ENCODE measurements around the gene AFF3. TPM values are rescaled to one million over a fixed set of nuclear protein-coding genes. Genes with fewer than 3 reads are reported as not detected.

Gene AFF3
- total RNA-seq, 1 experiment from 2014 or later, result 4.2 TPM

- in situ Hi-C loops (cut with HindIII; ENCODE audit: low pct_unique_long_range_greater_than_20kb, low sequenced_read_pairs), result no loop called here
- DNase-seq (ENCODE audit: low read depth, low spot score), result peak; percentile 27
Observed at GRCh38 chr2:99725820-99726219, 416.6 kb downstream of the AFF3 start.

DNA sequence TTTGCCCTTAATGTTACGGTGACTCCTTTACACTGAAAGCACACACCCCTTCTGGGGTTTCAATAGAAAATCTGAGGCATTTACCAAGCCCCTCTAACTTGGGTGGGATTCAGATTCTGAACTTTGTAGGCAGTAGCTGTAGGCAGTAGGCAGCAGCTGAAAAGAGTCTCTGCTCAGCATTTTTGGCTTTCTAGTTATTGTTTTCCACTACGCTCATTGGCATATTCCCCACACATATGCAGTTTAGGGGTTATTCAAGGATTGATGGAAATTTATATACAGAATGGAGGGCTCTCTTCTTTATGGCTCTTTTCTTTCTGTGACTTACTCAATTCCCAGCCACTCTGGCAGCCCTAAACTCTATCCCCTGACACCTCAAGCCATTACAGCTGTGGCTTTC is 419.9 kb downstream of the AFF3 start:
- no peak for DNase-seq (ENCODE audit: low read depth, low spot score)
- in situ Hi-C loops (cut with HindIII; ENCODE audit: low pct_unique_long_range_greater_than_20kb, low sequenced_read_pairs), result no loop called here

DNA sequence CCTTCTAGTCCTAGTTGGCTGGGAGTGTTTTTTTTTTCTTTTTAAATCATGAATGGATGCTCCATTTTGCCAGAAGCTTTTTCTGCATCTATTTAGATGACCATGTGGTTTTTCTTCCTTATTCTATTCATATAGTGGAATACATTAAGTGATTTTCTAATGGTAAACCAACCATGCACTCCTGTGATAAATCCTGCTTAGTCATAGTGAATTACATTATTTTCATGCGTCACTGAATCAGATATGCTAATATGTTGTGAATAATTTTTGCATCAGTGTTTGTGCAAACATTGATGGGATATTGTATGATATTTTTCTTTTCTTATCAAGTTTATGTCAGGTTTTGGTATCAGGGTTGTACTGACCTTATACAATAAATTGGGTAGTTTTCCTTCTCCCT is 423.3 kb downstream of the AFF3 start:
- in situ Hi-C loops (cut with HindIII; ENCODE audit: low pct_unique_long_range_greater_than_20kb, low sequenced_read_pairs), result no loop called here

GRCh38 chr2:99715956-99716355 is 426.4 kb downstream of the AFF3 start:
- DNase-seq (ENCODE audit: low read depth, low spot score), result no peak
- in situ Hi-C loops (cut with HindIII; ENCODE audit: low pct_unique_long_range_greater_than_20kb, low sequenced_read_pairs), result no loop called here

More for the DNA sequence above, 423.3 kb downstream of the AFF3 start:
- DNase-seq (ENCODE audit: low read depth, low spot score), result no peak

DNA sequence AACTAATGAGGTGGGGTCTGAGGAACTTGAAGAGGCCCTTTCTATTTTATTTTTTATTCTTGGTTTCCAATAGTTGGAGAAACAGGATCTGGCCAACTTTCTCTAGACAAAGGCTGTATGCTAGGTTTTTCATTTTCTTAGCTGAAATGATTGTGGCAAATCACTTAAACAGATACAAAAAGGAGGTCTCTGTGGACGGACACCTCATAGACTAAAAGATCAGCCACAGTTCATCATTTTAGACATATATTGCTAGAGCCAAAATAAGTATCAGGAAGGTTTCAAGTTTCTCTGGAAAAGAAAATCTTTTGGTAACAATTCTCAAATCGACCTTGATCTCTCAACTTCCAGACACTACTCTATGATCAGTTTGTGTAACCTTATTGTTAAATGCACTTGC is 428.0 kb downstream of the AFF3 start:
- no peak for DNase-seq (ENCODE audit: low read depth, low spot score)
- in situ Hi-C loops (cut with HindIII; ENCODE audit: low pct_unique_long_range_greater_than_20kb, low sequenced_read_pairs), result no loop called here

- in situ Hi-C loops (cut with HindIII; ENCODE audit: low pct_unique_long_range_greater_than_20kb, low sequenced_read_pairs), result no loop called here
Observed at GRCh38 chr2:99711144-99711543, 431.2 kb downstream of the AFF3 start.

GRCh38 chr2:99710721-99711120 is 431.7 kb downstream of the AFF3 start:
- in situ Hi-C loops (cut with HindIII; ENCODE audit: low pct_unique_long_range_greater_than_20kb, low sequenced_read_pairs), result no loop called here

More at GRCh38 chr2:99711144-99711543, 431.2 kb downstream of the AFF3 start:
- DNase-seq (ENCODE audit: low read depth, low spot score), result no peak

DNA sequence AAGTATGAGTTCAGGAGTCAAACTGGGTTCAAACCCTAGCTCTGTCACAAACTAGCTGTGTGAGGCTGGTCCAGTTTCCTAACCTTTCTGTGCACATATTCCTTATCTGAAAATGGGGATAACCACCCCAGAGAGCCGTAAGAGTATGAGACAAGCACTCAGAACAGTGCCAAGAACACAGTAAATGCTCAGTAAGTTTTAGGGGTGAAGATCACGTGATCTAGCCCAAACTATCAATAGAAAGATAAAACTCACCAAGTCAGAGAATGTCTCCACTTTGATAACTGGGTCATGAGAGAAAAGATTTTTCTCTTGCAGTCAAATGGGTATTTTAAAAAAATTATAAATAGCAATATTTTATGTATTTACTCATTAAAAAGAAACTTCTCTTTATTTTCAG is 433.2 kb downstream of the AFF3 start:
- in situ Hi-C loops (cut with HindIII; ENCODE audit: low pct_unique_long_range_greater_than_20kb, low sequenced_read_pairs), result no loop called here

More at GRCh38 chr2:99710721-99711120, 431.7 kb downstream of the AFF3 start:
- no peak for DNase-seq (ENCODE audit: low read depth, low spot score)

GRCh38 chr2:99708231-99708630 is 434.2 kb downstream of the AFF3 start:
- in situ Hi-C loops (cut with HindIII; ENCODE audit: low pct_unique_long_range_greater_than_20kb, low sequenced_read_pairs), result no loop called here
- no peak for DNase-seq (ENCODE audit: low read depth, low spot score)

More for the DNA sequence above, 433.2 kb downstream of the AFF3 start:
- DNase-seq (ENCODE audit: low read depth, low spot score), result no peak

DNA sequence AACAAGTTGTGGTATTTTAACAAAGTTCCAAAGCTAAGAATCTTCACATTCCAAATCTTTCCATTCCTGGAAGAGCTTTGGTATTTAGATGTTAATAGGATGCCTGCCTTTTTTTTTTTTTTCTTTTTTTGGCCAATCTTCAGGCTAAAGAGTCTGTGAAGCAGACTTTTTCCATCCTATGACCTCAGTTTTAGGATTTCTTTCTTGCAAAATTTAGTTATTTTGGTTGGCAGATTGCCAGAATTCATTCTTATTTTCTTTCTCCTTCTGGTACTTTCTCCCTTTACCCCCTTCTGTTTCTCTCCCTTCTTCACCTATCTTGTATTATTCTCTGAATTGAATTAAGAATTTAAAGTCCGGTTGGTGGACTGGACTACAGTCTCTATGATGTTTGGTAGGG is 434.8 kb downstream of the AFF3 start:
- no peak for DNase-seq (ENCODE audit: low read depth, low spot score)
- in situ Hi-C loops (cut with HindIII; ENCODE audit: low pct_unique_long_range_greater_than_20kb, low sequenced_read_pairs), result no loop called here

- in situ Hi-C loops (cut with HindIII; ENCODE audit: low pct_unique_long_range_greater_than_20kb, low sequenced_read_pairs), result no loop called here
Observed at GRCh38 chr2:99706735-99707134, 435.7 kb downstream of the AFF3 start.

DNA sequence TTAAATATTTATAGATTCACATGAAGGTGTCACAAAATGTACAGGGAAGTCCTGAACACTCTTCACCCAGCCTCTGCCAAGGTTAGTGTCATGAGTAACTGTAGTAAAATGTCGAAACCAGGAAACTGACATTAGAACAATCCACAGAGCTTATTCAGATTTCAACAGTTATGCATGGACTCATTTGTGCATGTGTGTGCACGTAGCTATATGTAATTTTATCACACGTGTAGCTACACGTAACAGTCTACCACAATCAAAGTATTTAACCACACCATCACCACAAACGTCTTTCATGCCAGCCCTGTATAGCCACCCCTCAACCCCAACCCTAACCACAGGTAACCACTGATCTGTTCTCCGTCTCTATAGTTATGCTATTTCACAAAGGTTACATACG is 440.9 kb downstream of the AFF3 start:
- in situ Hi-C loops (cut with HindIII; ENCODE audit: low pct_unique_long_range_greater_than_20kb, low sequenced_read_pairs), result no loop called here
- no peak for DNase-seq (ENCODE audit: low read depth, low spot score)

More at GRCh38 chr2:99706735-99707134, 435.7 kb downstream of the AFF3 start:
- no peak for DNase-seq (ENCODE audit: low read depth, low spot score)

- in situ Hi-C loops (cut with HindIII; ENCODE audit: low pct_unique_long_range_greater_than_20kb, low sequenced_read_pairs), result no loop called here
- peak; percentile 25 for DNase-seq (ENCODE audit: low read depth, low spot score)
Observed at GRCh38 chr2:99700482-99701398, 441.6 kb downstream of the AFF3 start.

GRCh38 chr2:99698896-99699295 is 443.5 kb downstream of the AFF3 start:
- in situ Hi-C loops (cut with HindIII; ENCODE audit: low pct_unique_long_range_greater_than_20kb, low sequenced_read_pairs), result no loop called here
- no peak for DNase-seq (ENCODE audit: low read depth, low spot score)

- DNase-seq (ENCODE audit: low read depth, low spot score), result no peak
- in situ Hi-C loops (cut with HindIII; ENCODE audit: low pct_unique_long_range_greater_than_20kb, low sequenced_read_pairs), result no loop called here
Observed at GRCh38 chr2:99697811-99698568, 444.4 kb downstream of the AFF3 start.

DNA sequence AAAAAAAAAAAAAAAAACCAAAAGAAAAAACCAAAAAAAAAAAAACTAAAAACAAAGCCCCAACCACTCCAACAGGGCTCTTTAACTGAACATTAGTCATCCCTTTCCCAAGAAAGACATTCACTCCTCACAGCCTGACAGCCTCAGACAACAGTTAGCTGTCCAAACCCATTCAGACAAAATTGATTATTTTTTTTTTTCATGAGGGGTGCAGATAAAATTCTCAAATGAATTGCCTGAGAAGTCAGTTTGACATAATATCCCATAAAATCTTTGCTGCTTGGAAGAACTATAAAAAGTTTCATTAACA is 446.5 kb downstream of the AFF3 start:
- in situ Hi-C loops (cut with HindIII; ENCODE audit: low pct_unique_long_range_greater_than_20kb, low sequenced_read_pairs), result no loop called here

DNA sequence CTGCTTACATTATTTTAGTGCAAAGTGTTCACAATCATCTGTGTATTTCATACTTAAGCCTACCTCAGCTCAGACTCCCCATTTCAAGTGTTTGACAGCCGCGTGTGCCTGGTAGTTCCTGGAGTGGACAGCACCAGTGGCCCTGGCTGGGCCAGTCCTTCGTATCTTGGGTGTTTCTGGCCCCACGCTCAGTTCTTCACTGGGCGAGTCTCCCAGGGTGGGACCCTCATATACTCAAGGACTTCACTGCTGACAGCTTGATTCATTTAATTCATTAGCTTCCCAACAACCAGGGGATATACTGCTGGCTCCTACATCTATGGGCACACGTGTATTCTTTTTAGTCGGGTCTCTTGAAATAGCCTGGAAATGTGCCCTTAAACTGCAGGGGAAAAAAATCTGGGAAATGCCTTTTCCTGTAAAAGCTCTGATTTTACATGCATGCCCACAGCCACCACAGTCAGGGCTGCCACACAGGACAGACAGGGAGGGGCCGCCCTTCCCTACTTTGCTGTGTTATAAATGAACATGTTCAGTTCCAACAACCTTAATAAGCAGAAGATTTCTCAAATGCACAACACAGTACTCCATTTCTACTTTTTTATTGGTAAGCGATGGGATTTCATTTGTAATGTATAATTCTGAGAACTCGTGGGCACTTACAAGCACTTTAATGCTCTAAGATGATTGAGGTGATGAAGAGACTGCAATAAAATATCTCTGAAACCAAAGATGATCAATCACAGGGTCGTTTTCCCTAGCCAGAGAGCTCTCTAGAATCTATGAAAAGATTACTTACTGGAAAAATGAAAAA is 447.1 kb downstream of the AFF3 start:
- in situ Hi-C loops (cut with HindIII; ENCODE audit: low pct_unique_long_range_greater_than_20kb, low sequenced_read_pairs), result no loop called here
- no peak for DNase-seq (ENCODE audit: low read depth, low spot score)

More for the DNA sequence above, 446.5 kb downstream of the AFF3 start:
- DNase-seq (ENCODE audit: low read depth, low spot score), result no peak

DNA sequence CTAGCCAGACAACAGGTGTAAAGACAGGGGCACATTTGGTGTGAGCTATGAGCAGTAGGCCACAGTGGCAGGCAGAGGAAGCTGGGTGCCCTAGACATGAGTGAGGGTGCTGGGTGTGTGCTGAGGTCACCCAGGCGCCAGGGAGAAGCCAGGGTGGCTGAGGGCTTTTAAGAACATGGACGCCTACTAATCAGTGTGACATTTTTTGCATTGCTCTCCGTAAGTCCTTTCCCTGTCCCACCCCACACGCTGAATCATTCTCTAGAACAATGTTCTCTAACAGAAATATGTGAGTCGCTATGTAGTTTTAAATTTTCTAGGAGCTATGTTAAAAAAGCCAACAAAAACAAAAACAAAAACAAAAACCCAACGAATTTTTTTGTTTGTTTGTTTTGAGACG is 448.1 kb downstream of the AFF3 start:
- DNase-seq (ENCODE audit: low read depth, low spot score), result no peak
- in situ Hi-C loops (cut with HindIII; ENCODE audit: low pct_unique_long_range_greater_than_20kb, low sequenced_read_pairs), result no loop called here

Data from SK-MEL-5 (cell line).